Ureter (tissue), 1 donor: ENCODE results near the gene CA12. TPM values are rescaled to one million over a fixed set of nuclear protein-coding genes. Genes with fewer than 3 reads are reported as not detected.

Experiments used
- total RNA-seq: library from RNA; stranded (reverse); gene quantifications from one replicate; pipeline ENCODE4 v1.2.4, GENCODE V29; 2023
- donor health status: DM: yes; HTN: yes; CAD: no.

The CA12 gene
- total RNA-seq, 1 donor from 2014 or later, result 114 TPM

Other genes with a start within 250 kb of the CA12 start
- gene RPS27L, start 224.4 kb downstream of the CA12 start, total RNA-seq, result 111 TPM
- 54.1 TPM for gene RAB8B, start 192.2 kb downstream of the CA12 start, total RNA-seq
- 28.4 TPM for gene APH1B, start 104.2 kb downstream of the CA12 start, total RNA-seq
- gene USP3, start 122.7 kb upstream of the CA12 start, total RNA-seq, result 107 TPM
- gene FBXL22, start 215.5 kb upstream of the CA12 start, total RNA-seq, result 13.3 TPM